WTC11 (cell line): Measurements from ENCODE around the gene CDK6. TPM values are rescaled to one million over a fixed set of nuclear protein-coding genes. Genes with fewer than 3 reads are reported as not detected.

Experiments used
- ATAC-seq: fragments of 200-7000 bp; cut with Tn5 transposase; 2 replicates; pipeline ENCODE4 v1.10.0; 2021; ENCODE audit warnings: mild to moderate bottlenecking, moderate library complexity
- CTCF ChIA-PET: fragments of 300-600 bp; sonication (Branson Sonifier 250); formaldehyde crosslinking; loops from one replicate; lab custom pipeline; 2021; ENCODE audit warnings: antibody characterized with exemption; lab: Charles Lee
- POLR2A ChIA-PET: fragments of 350-600 bp; sonication (Branson Sonifier 250); formaldehyde crosslinking; loops from one replicate; lab custom pipeline; 2021; ENCODE audit warnings: antibody characterized with exemption; lab: Charles Lee
- DNase-seq: peaks from one replicate; pipeline ENCODE4 v3.0.0; 2021; ENCODE audit warnings: low spot score
- H3K27ac Mint-ChIP-seq: 2 replicates; pipeline ENCODE4 v1.8.0; 2021; ENCODE audit warnings: mixed read lengths
- H3K27me3 Mint-ChIP-seq: 2 replicates; pipeline ENCODE4 v1.8.0; 2021; ENCODE audit warnings: low read depth, mild to moderate bottlenecking, moderate library complexity, mixed read lengths
- H3K36me3 Mint-ChIP-seq: 2 replicates; pipeline ENCODE4 v1.8.0; 2021; ENCODE audit warnings: mixed read lengths
- H3K4me1 Mint-ChIP-seq: 2 replicates; pipeline ENCODE4 v1.8.0; 2022; ENCODE audit warnings: mixed read lengths
- H3K4me3 Mint-ChIP-seq: 2 replicates; pipeline ENCODE4 v1.8.0; 2021; ENCODE audit warnings: mild to moderate bottlenecking, moderate library complexity, mixed read lengths
- H3K9me3 Mint-ChIP-seq: 2 replicates; pipeline ENCODE4 v1.8.0; 2021; ENCODE audit warnings: mixed read lengths
- FOXJ3 ChIP-seq: sonication (generic); formaldehyde crosslinking; IDR thresholded peaks from 2 replicates; pipeline ENCODE4 v1.9.0; 2021; ENCODE audit warnings: missing genetic modification reagents, mild to moderate bottlenecking, borderline replicate concordance
- GABPB1 ChIP-seq: sonication (generic); formaldehyde crosslinking; IDR thresholded peaks from 2 replicates; pipeline ENCODE4 v1.8.1; 2023; ENCODE audit warnings: mild to moderate bottlenecking, missing genetic modification reagents
- GTF2I ChIP-seq: fragments of 250-450 bp; sonication (Bioruptor Pico); conservative IDR thresholded peaks from 2 replicates; pipeline ENCODE4 v1.4.0; 2021; ENCODE audit warnings: mild to moderate bottlenecking
- IRF2 ChIP-seq: sonication (generic); formaldehyde crosslinking; IDR thresholded peaks from 2 replicates; pipeline ENCODE4 v1.8.0; 2022; ENCODE audit warnings: low read depth, missing genetic modification reagents, borderline replicate concordance
- JAZF1 ChIP-seq: fragments of 250-450 bp; sonication (Bioruptor Pico); IDR thresholded peaks from 2 replicates; pipeline ENCODE4 v1.9.0; 2021; ENCODE audit warnings: moderate library complexity, mild to moderate bottlenecking, inconsistent platforms
- JUN ChIP-seq: sonication (generic); formaldehyde crosslinking; IDR thresholded peaks from 2 replicates; pipeline ENCODE4 v1.8.0; 2023; ENCODE audit warnings: mild to moderate bottlenecking, missing genetic modification reagents
- MXD4 ChIP-seq: fragments of 250-450 bp; sonication (Bioruptor Pico); IDR thresholded peaks from 2 replicates; pipeline ENCODE4 v1.8.0; 2021; ENCODE audit warnings: mild to moderate bottlenecking, moderate library complexity, borderline replicate concordance
- NR1H2 ChIP-seq: sonication (generic); formaldehyde crosslinking; IDR thresholded peaks from 2 replicates; pipeline ENCODE4 v1.9.0; 2021; ENCODE audit warnings: mild to moderate bottlenecking, moderate library complexity, missing genetic modification reagents
- OVOL2 ChIP-seq: fragments of 250-450 bp; sonication (Bioruptor Pico); IDR thresholded peaks from 2 replicates; pipeline ENCODE4 v1.9.0; 2021; ENCODE audit warnings: mild to moderate bottlenecking, borderline replicate concordance
- PRRX2 ChIP-seq: fragments of 250-450 bp; sonication (Bioruptor Pico); IDR thresholded peaks from 2 replicates; pipeline ENCODE4 v1.8.0; 2021; ENCODE audit warnings: mild to moderate bottlenecking
- TCF7 ChIP-seq: sonication (generic); formaldehyde crosslinking; IDR thresholded peaks from 2 replicates; pipeline ENCODE4 v1.8.0; 2022; ENCODE audit warnings: mild to moderate bottlenecking, low read depth, missing genetic modification reagents, moderate library complexity
- TEAD4 ChIP-seq: sonication (generic); formaldehyde crosslinking; IDR thresholded peaks from 2 replicates; pipeline ENCODE4 v1.8.0; 2022; ENCODE audit warnings: mild to moderate bottlenecking, missing genetic modification reagents
- USF1 ChIP-seq: sonication (generic); formaldehyde crosslinking; IDR thresholded peaks from 2 replicates; pipeline ENCODE4 v1.8.0; 2022; ENCODE audit warnings: mild to moderate bottlenecking, missing genetic modification reagents
- ZBTB21 ChIP-seq: sonication (generic); formaldehyde crosslinking; IDR thresholded peaks from 2 replicates; pipeline ENCODE4 v1.8.1; 2023; ENCODE audit warnings: mild to moderate bottlenecking, missing genetic modification reagents, borderline replicate concordance
- ZBTB43 ChIP-seq: sonication (generic); formaldehyde crosslinking; IDR thresholded peaks from 2 replicates; pipeline ENCODE4 v1.8.1; 2023; ENCODE audit warnings: mild to moderate bottlenecking, missing genetic modification reagents
- ZNF423 ChIP-seq: fragments of 250-450 bp; sonication (Bioruptor Pico); IDR thresholded peaks from 2 replicates; pipeline ENCODE4 v2.1.2; 2022; ENCODE audit warnings: mild to moderate bottlenecking, moderate library complexity
- ZNF671 ChIP-seq: fragments of 250-450 bp; sonication (Bioruptor Pico); IDR thresholded peaks from 2 replicates; pipeline ENCODE4 v1.8.0; 2021; ENCODE audit warnings: mild to moderate bottlenecking
- ZSCAN18 ChIP-seq: fragments of 250-450 bp; sonication (Bioruptor Pico); IDR thresholded peaks from 2 replicates; pipeline ENCODE4 v2.1.2; 2022; ENCODE audit warnings: mild to moderate bottlenecking, moderate library complexity
- total RNA-seq: library from RNA; stranded (reverse); gene quantifications from 3 replicates; pipeline ENCODE4 v1.2.3, GENCODE V29; 2021
- TF ChIP-seq, protein P1 (sequence below): sonication (generic); formaldehyde crosslinking; IDR thresholded peaks from 2 replicates; pipeline ENCODE4 v1.8.1; 2023; ENCODE audit warnings: mild to moderate bottlenecking, moderate library complexity, missing genetic modification reagents
- TF ChIP-seq, protein P2 (sequence below): sonication (generic); formaldehyde crosslinking; IDR thresholded peaks from 2 replicates; pipeline ENCODE4 v1.8.0; 2022; ENCODE audit warnings: mild to moderate bottlenecking, missing genetic modification reagents
- TF ChIP-seq, protein P3 (sequence below): fragments of 250-450 bp; sonication (Bioruptor Pico); IDR thresholded peaks from 2 replicates; pipeline ENCODE4 v1.9.0; 2021; ENCODE audit warnings: mild to moderate bottlenecking, borderline replicate concordance
- TF ChIP-seq, protein P4 (sequence below): sonication (generic); formaldehyde crosslinking; IDR thresholded peaks from 2 replicates; pipeline ENCODE4 v1.8.0; 2022; ENCODE audit warnings: mild to moderate bottlenecking, missing genetic modification reagents

CDK6 gene
- total RNA-seq, 1 experiment from 2014 or later, result 47.2 TPM

DNA sequence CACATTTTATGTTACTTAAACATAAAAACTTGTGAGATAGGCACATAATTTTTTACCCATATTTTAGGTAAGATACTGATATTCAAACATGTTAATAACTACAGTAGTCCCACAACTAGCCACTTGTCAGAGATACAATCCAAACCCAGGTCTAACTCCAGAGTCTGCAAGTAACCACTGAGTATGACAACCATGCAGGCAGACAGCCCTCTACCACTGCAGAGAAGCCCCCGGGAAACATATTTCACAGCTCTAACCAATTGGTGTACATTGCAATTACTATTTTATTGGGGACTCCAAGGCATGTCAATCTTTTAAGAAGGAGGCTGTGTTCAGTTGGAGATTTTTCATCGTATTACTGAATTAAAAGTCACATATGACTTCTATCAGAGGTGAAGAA, 139.0 kb downstream of the CDK6 start (continued):
- TF ChIP-seq USF1 (CRISPR knock-in tag) (no peak), GTF2I (CRISPR knock-in tag) (no peak), ZBTB21 (CRISPR knock-in tag) (no peak), FOXJ3 (no peak), PRRX2 (CRISPR knock-in tag) (no peak), ZSCAN18 (CRISPR knock-in tag) (no peak), ZNF671 (CRISPR knock-in tag) (no peak), TCF7 (CRISPR knock-in tag) (no peak), GABPB1 (no peak)
- TF ChIP-seq, protein P1, sequence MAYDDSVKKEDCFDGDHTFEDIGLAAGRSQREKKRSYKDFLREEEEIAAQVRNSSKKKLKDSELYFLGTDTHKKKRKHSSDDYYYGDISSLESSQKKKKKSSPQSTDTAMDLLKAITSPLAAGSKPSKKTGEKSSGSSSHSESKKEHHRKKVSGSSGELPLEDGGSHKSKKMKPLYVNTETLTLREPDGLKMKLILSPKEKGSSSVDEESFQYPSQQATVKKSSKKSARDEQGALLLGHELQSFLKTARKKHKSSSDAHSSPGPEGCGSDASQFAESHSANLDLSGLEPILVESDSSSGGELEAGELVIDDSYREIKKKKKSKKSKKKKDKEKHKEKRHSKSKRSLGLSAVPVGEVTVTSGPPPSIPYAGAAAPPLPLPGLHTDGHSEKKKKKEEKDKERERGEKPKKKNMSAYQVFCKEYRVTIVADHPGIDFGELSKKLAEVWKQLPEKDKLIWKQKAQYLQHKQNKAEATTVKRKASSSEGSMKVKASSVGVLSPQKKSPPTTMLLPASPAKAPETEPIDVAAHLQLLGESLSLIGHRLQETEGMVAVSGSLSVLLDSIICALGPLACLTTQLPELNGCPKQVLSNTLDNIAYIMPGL, result no peak
- TF ChIP-seq, protein P2, sequence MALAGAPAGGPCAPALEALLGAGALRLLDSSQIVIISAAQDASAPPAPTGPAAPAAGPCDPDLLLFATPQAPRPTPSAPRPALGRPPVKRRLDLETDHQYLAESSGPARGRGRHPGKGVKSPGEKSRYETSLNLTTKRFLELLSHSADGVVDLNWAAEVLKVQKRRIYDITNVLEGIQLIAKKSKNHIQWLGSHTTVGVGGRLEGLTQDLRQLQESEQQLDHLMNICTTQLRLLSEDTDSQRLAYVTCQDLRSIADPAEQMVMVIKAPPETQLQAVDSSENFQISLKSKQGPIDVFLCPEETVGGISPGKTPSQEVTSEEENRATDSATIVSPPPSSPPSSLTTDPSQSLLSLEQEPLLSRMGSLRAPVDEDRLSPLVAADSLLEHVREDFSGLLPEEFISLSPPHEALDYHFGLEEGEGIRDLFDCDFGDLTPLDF, result no peak
- TF ChIP-seq, protein P3, sequence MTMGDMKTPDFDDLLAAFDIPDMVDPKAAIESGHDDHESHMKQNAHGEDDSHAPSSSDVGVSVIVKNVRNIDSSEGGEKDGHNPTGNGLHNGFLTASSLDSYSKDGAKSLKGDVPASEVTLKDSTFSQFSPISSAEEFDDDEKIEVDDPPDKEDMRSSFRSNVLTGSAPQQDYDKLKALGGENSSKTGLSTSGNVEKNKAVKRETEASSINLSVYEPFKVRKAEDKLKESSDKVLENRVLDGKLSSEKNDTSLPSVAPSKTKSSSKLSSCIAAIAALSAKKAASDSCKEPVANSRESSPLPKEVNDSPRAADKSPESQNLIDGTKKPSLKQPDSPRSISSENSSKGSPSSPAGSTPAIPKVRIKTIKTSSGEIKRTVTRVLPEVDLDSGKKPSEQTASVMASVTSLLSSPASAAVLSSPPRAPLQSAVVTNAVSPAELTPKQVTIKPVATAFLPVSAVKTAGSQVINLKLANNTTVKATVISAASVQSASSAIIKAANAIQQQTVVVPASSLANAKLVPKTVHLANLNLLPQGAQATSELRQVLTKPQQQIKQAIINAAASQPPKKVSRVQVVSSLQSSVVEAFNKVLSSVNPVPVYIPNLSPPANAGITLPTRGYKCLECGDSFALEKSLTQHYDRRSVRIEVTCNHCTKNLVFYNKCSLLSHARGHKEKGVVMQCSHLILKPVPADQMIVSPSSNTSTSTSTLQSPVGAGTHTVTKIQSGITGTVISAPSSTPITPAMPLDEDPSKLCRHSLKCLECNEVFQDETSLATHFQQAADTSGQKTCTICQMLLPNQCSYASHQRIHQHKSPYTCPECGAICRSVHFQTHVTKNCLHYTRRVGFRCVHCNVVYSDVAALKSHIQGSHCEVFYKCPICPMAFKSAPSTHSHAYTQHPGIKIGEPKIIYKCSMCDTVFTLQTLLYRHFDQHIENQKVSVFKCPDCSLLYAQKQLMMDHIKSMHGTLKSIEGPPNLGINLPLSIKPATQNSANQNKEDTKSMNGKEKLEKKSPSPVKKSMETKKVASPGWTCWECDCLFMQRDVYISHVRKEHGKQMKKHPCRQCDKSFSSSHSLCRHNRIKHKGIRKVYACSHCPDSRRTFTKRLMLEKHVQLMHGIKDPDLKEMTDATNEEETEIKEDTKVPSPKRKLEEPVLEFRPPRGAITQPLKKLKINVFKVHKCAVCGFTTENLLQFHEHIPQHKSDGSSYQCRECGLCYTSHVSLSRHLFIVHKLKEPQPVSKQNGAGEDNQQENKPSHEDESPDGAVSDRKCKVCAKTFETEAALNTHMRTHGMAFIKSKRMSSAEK, result no peak

DNA sequence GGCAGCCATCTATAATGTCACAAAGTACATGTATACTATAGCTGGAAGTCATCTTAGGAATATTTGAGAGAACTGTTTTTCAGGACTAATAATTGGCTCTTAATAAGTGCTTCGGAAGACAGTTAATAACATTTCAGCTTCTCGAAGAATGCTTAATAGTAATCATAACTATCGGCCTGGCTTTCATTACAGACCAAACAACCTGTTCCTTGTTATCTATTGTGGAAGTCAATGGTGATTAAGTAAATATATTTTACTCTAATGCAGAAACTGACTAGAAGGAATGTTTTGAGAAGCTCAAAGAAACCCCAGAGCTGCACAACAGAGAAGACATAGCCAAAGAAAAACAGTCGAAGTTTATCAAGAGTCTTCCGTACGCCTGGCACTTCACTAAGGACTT, 139.4 kb downstream of the CDK6 start:
- Mint-ChIP-seq H3K27me3 (no peaks in the 10 kb centered on the region), H3K27ac (no peak overlapping the region), H3K9me3 (peaks cover 3% of the 10 kb centered on the region; the same call in 1 of the 2 replicates), H3K36me3 (0 out of 2 replicates have a peak, but pooled peaks cover 3% of the 10 kb centered on the region), H3K4me1 (peaks cover 45% of the 10 kb centered on the region), H3K4me3 (no peak overlapping the region)
- TF ChIP-seq ZNF423 (CRISPR knock-in tag) (no peak), GTF2I (CRISPR knock-in tag) (no peak), MXD4 (CRISPR knock-in tag) (no peak)
- ATAC-seq (no peak), DNase-seq (no peak)
- POLR2A ChIA-PET, result no interaction called here
- CTCF ChIA-PET, result no interaction called here

GRCh38 chr7:92696584-92696983, 139.8 kb downstream of the CDK6 start:
- DNase-seq (no peak), ATAC-seq (no peak)
- TF ChIP-seq JAZF1 (no peak), IRF2 (CRISPR knock-in tag) (no peak), JUN (CRISPR knock-in tag) (no peak), NR1H2 (CRISPR knock-in tag) (no peak), ZBTB43 (CRISPR knock-in tag) (no peak), OVOL2 (CRISPR knock-in tag) (no peak), TEAD4 (CRISPR knock-in tag) (no peak)
- TF ChIP-seq, protein P4, sequence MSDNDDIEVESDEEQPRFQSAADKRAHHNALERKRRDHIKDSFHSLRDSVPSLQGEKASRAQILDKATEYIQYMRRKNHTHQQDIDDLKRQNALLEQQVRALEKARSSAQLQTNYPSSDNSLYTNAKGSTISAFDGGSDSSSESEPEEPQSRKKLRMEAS, result no peak
- H3K4me1 Mint-ChIP-seq, result peaks cover 46% of the 10 kb centered on the region
- CTCF ChIA-PET, result interaction anchor here (0.7 to 3.5 kb wide), 3 partner anchors 87 to 184 kb away, joined by 3 to 28 read pairs (median 5); no protein-coding TSS in a partner anchor
- 0 out of 2 replicates have a peak, but pooled peaks cover under 1% of the 10 kb centered on the region for H3K36me3 Mint-ChIP-seq
- H3K4me3 Mint-ChIP-seq, result no peak overlapping the region
- H3K9me3 Mint-ChIP-seq, result peaks cover under 1% of the 10 kb centered on the region; the same call in 1 of the 2 replicates
- no peak overlapping the region for H3K27ac Mint-ChIP-seq
- no peaks in the 10 kb centered on the region for H3K27me3 Mint-ChIP-seq
- POLR2A ChIA-PET, result no interaction called here
